Peyer's patch (tissue), 4 donors: ENCODE results near the gene RMP24.

ENCODE experiments used
- CTCF ChIP-seq, 6 experiments: fragments of 450-650 bp in 4 of 6; fragments of 200-600 bp in 2 of 6; sonication (generic) in 1 of 6; IDR thresholded peaks; one replicate each; pipeline ENCODE4 v1.5.1; 2017 to 2019; ENCODE audit warnings: antibody characterized with exemption in 6 of 6, mild to moderate bottlenecking in 3 of 6, moderate library complexity in 1 of 6
- POLR2A ChIP-seq, 2 donors: fragments of 450-650 bp; IDR thresholded peaks; one replicate each; pipeline ENCODE4 v1.5.1; 2017; ENCODE audit warnings: antibody characterized with exemption in 2 of 2, mild to moderate bottlenecking in 2 of 2, moderate library complexity in 2 of 2

DNA sequence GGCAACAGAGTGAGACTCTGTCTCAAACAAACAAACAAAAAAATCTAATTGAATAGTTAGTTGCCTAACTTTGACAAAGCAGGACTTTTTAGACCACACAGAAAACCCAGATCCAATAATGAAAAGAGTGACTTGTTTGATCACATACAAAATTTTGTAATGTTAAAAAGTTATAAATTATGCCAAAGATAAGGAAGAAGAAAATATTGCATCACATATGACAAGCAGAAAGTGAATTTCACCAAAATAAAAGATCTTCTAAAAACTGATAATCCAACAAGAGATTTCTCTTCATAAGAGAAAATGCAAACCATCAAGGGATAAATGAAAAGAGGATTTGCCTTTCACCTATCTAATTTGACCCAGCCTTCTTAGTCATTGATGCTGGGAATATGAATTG, 2.8 kb upstream of the RMP24 start:
- TF ChIP-seq CTCF (IDR thresholded peaks at IDR 0.05): no peak
- TF ChIP-seq POLR2A (IDR thresholded peaks at IDR 0.05): no peak
